Activated gamma-delta T cell treated with anti-CD3 and anti-CD28 coated beads, Interleukin-2, amount 50 U/mL, for 16 hours (primary cell): ENCODE measurements around the gene MKI67.
A peak's percentile ranks its signal among the peaks of the same experiment; 100 is the strongest.
"Not testable (repeated sequence)": the region's sequence is repeated elsewhere in the genome, so short reads cannot be mapped to it uniquely, and the experiment has no call there.

Experiments
- DNase-seq: peaks from one replicate; pipeline ENCODE4 v3.0.0-alpha.2; 2020; ENCODE audit warnings: low read depth

Gene MKI67

GRCh38 chr10:128125944-128126764 lies at the start of gene MKI67:
TSS of gene MKI67 (minus strand) at chr10:128126423. CDS start at chr10:128125667, 756 bp downstream.
- peak; percentile 80 for DNase-seq

GRCh38 chr10:128174581-128175559 lies 48.6 kb upstream of the MKI67 start:
- no peak for DNase-seq

GRCh38 chr10:128173386-128173785 lies 47.2 kb upstream of the MKI67 start:
- DNase-seq, result no peak

- DNase-seq, result no peak
Measured at GRCh38 chr10:128172756-128173155, 46.5 kb upstream of the MKI67 start.

GRCh38 chr10:128169811-128170379 lies 43.7 kb upstream of the MKI67 start:
- no peak for DNase-seq

GRCh38 chr10:128167926-128168520 lies 41.8 kb upstream of the MKI67 start:
- no peak for DNase-seq

GRCh38 chr10:128167123-128167522 lies 40.9 kb upstream of the MKI67 start:
- DNase-seq, result not testable (repeated sequence)

- no peak for DNase-seq
Measured at GRCh38 chr10:128166151-128166550, 39.9 kb upstream of the MKI67 start.

- DNase-seq, result no peak
Measured at GRCh38 chr10:128165536-128165935, 39.3 kb upstream of the MKI67 start.

- no peak for DNase-seq
Measured at GRCh38 chr10:128163701-128164100, 37.5 kb upstream of the MKI67 start.

GRCh38 chr10:128161031-128161430 lies 34.8 kb upstream of the MKI67 start:
- no peak for DNase-seq

- DNase-seq, result no peak
Measured at GRCh38 chr10:128160297-128160711, 34.1 kb upstream of the MKI67 start.

GRCh38 chr10:128158021-128158795 lies 32.0 kb upstream of the MKI67 start:
- no peak for DNase-seq

GRCh38 chr10:128156999-128157755 lies 31.0 kb upstream of the MKI67 start:
- DNase-seq, result no peak

- DNase-seq, result no peak
Measured at GRCh38 chr10:128152741-128153580, 26.7 kb upstream of the MKI67 start.

GRCh38 chr10:128151031-128151430 lies 24.8 kb upstream of the MKI67 start:
- no peak for DNase-seq

- no peak for DNase-seq
Measured at GRCh38 chr10:128150561-128150960, 24.3 kb upstream of the MKI67 start.

- DNase-seq, result peak; percentile 59
Measured at GRCh38 chr10:128150045-128150493, 23.8 kb upstream of the MKI67 start.

GRCh38 chr10:128149267-128150014 lies 23.2 kb upstream of the MKI67 start:
- no peak for DNase-seq
